Measurements from ENCODE around the gene ZNF280B. TPM values are rescaled to one million over a fixed set of nuclear protein-coding genes. Genes with fewer than 3 reads are reported as not detected.
"Not testable (repeated sequence)": the region's sequence is repeated elsewhere in the genome, so short reads cannot be mapped to it uniquely, and the experiment has no call there.

The ZNF280B gene
- total RNA-seq, 4 donors from 2014 or later = 0.08 to 0.19 (median 0.18) TPM; not detected in 1

DNA sequence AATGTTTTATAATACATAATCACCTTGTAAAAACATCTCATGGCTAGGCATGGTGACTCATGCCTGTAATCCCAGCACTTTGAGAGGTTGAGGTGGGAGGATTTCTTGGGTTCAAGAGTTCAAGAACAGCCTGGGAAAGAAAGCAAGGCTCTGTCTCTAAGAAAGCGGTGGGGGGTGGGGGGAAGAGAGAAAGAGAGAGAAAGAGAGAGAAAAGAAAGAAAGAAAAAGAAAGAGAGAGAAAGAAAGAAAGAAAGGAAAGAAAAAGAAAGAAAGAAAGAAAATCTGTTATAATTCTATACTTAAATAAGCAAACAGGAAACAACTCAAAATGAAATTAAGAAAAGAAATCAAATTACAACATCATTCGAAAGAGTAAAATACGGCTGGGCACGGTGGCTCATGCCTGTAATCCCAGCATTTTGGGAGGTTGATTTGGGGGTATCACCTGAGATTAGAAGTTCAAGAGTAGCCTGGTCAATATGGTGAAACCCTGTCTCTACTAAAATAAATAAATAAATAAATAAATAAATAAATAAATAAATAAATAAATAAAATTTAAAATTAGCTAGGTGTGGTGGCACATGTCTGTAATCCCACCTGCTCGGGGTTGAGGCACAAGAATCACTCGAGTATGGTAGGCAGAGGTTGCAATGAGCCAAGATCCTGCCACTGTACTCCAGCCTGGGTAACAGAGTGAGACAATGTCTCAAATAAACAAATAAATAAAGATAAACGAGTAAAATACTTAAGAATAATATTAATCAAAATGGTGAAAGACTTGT lies 65.4 kb downstream of the ZNF280B start:
- Histone ChIP-seq H3K36me3 (no peaks in the 10 kb centered on the region), H3K4me3 (no peak overlapping the region), H3K27me3 (peaks cover 0 to 43% (median 0%) of the 10 kb centered on the region in 4 donors), H3K9me3 (no peaks in the 10 kb centered on the region), H3K4me1 (no peaks in the 10 kb centered on the region), H3K27ac (no peak overlapping the region)
- TF ChIP-seq CTCF (IDR thresholded peaks at IDR 0.05) (no peak), POLR2A (IDR thresholded peaks at IDR 0.05) (no peak)
- DNase-seq = no peak
- intact Hi-C loops (cut with DNase I) = no loop called here
- WGBS, 2 donors = 73 to 81% methylated on average over 6 to 7 of the region's 7 CpGs

- H3K4me1 ChIP-seq = peaks cover 0 to 11% (median 0%) of the 10 kb centered on the region in 3 donors
- H3K9me3 ChIP-seq; intact Hi-C loops (cut with DNase I); H3K27ac ChIP-seq; H3K4me3 ChIP-seq; H3K36me3 ChIP-seq; DNase-seq: not testable (repeated sequence)
- H3K27me3 ChIP-seq = peaks cover 0 to 48% (median 0%) of the 10 kb centered on the region in 4 donors
- WGBS, 2 donors = no CpG with 5 or more reads among the region's 28 CpGs
Measured at GRCh38 chr22:22441626-22442025, 66.9 kb downstream of the ZNF280B start.

DNA sequence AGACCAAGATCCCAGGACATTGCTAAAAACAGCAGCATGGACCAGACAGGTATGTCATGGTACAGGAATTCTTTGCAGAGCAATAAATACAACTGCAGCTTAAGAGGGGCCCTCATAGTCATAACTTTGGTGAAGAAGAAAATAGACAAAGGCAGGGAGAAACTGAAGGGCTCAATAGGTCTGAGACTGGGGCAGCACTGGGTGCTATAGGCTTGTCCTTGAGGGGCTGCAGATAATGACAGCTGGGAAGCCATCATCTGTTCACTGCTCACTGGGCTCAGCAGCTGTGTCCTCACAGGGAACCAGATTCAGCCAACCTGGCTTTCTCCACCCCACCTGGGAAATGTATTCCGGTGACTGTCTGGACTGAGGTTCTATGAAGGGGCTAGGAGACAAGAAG lies 68.4 kb downstream of the ZNF280B start:
- no peak for TF ChIP-seq CTCF (IDR thresholded peaks at IDR 0.05)
- TF ChIP-seq POLR2A (IDR thresholded peaks at IDR 0.05) = no peak
- Histone ChIP-seq H3K4me3 (no peak overlapping the region), H3K27me3 (peaks cover 0 to 45% (median 0%) of the 10 kb centered on the region in 4 donors), H3K9me3 (no peaks in the 10 kb centered on the region), H3K4me1 (peaks cover 0 to 11% (median 0%) of the 10 kb centered on the region in 3 donors), H3K27ac (no peak overlapping the region), H3K36me3 (no peaks in the 10 kb centered on the region)
- whole genome bisulfite sequencing, 2 donors = 78 to 100% methylated on average over 1 of the region's 1 CpG
- intact Hi-C loops (cut with DNase I) = no loop called here
- DNase-seq = no peak

Other genes with a start within 250 kb of the ZNF280B start
- gene ZNF280A, start 11.5 kb upstream of the ZNF280B start, total RNA-seq = not detected
- not detected for gene PRAME, start 50.5 kb upstream of the ZNF280B start, total RNA-seq
- gene GGTLC2, start 135.9 kb upstream of the ZNF280B start, total RNA-seq = not detected